Measurements from ENCODE around the gene MAPRE2. TPM values are rescaled to one million over a fixed set of nuclear protein-coding genes. Genes with fewer than 3 reads are reported as not detected.

Gene MAPRE2
- total RNA-seq, 6 donors from 2014 or later = 21.2 to 35.5 (median 27.8) TPM

- Histone ChIP-seq H3K4me3 (no peak overlapping the region), H3K27ac (peak overlapping the region in 2 of 4 donors; percentile 16 to 27), H3K4me1 (peaks cover 25 to 46% (median 29%) of the 10 kb centered on the region in 4 donors), H3K36me3 (no peaks in the 10 kb centered on the region), H3K9me3 (no peaks in the 10 kb centered on the region), H3K27me3 (no peaks in the 10 kb centered on the region)
- 92 to 97% methylated on average over 7 of the region's 7 CpGs for WGBS, 2 donors
- DNase-seq = no peak
- no peak for ATAC-seq (ENCODE audit: low FRiP score in 2 of 2)
- TF ChIP-seq POLR2AphosphoS5 (IDR thresholded peaks at IDR 0.05) = no peak
- TF ChIP-seq EP300 (IDR thresholded peaks at IDR 0.05) = no peak
- no peak for TF ChIP-seq CTCF (IDR thresholded peaks at IDR 0.05)
- TF ChIP-seq POLR2A (IDR thresholded peaks at IDR 0.05) = no peak
Measured at GRCh38 chr18:35055105-35055504, 13.9 kb downstream of the MAPRE2 start.

GRCh38 chr18:35055726-35056125 is 14.5 kb downstream of the MAPRE2 start:
- DNase-seq = no peak
- Histone ChIP-seq H3K27ac (no peak overlapping the region), H3K27me3 (no peaks in the 10 kb centered on the region), H3K4me1 (peaks cover 21 to 44% (median 28%) of the 10 kb centered on the region in 4 donors), H3K9me3 (no peaks in the 10 kb centered on the region), H3K36me3 (no peaks in the 10 kb centered on the region), H3K4me3 (no peak overlapping the region)
- no peak for TF ChIP-seq CTCF (IDR thresholded peaks at IDR 0.05)
- no peak for TF ChIP-seq POLR2A (IDR thresholded peaks at IDR 0.05)
- TF ChIP-seq POLR2AphosphoS5 (IDR thresholded peaks at IDR 0.05) = no peak
- no peak for TF ChIP-seq EP300 (IDR thresholded peaks at IDR 0.05)
- ATAC-seq (ENCODE audit: low FRiP score in 2 of 2) = no peak
- WGBS, 2 donors = 96 to 97% methylated on average over 2 of the region's 2 CpGs

- 81 to 83% methylated on average over 5 of the region's 5 CpGs for WGBS, 2 donors
- TF ChIP-seq POLR2AphosphoS5 (IDR thresholded peaks at IDR 0.05) (no peak), CTCF (IDR thresholded peaks at IDR 0.05) (no peak), POLR2A (IDR thresholded peaks at IDR 0.05) (no peak), EP300 (IDR thresholded peaks at IDR 0.05) (no peak)
- Histone ChIP-seq H3K27me3 (no peaks in the 10 kb centered on the region), H3K9me3 (no peaks in the 10 kb centered on the region), H3K36me3 (no peaks in the 10 kb centered on the region), H3K4me3 (no peak overlapping the region), H3K27ac (no peak overlapping the region), H3K4me1 (peaks cover 16 to 21% (median 17%) of the 10 kb centered on the region in 4 donors)
- DNase-seq (no peak), ATAC-seq (ENCODE audit: low FRiP score in 2 of 2) (no peak)
Measured at GRCh38 chr18:35059280-35059927, 18.2 kb downstream of the MAPRE2 start.

GRCh38 chr18:35060122-35060815 is 19.1 kb downstream of the MAPRE2 start:
- DNase-seq (no peak), ATAC-seq (ENCODE audit: low FRiP score in 2 of 2) (no peak)
- Histone ChIP-seq H3K4me3 (no peak overlapping the region), H3K27me3 (no peaks in the 10 kb centered on the region), H3K9me3 (no peaks in the 10 kb centered on the region), H3K4me1 (peaks cover 14 to 23% (median 19%) of the 10 kb centered on the region in 4 donors), H3K36me3 (no peaks in the 10 kb centered on the region), H3K27ac (no peak overlapping the region)
- TF ChIP-seq POLR2A (IDR thresholded peaks at IDR 0.05) (no peak), CTCF (IDR thresholded peaks at IDR 0.05) (no peak), EP300 (IDR thresholded peaks at IDR 0.05) (no peak), POLR2AphosphoS5 (IDR thresholded peaks at IDR 0.05) (no peak)
- WGBS, 2 donors = 65 to 75% methylated on average over 9 of the region's 9 CpGs

Measured in upper lobe of left lung (tissue), 6 donors.